DOHH2 (cell line): ENCODE data around the gene XCL1.

Experiments used
- H3F3A ChIP-seq: fragments of 200-600 bp; sonication (generic), shearing (Covaris generic); 2 replicates; pipeline ENCODE4 v1.6.0; 2016; ENCODE audit warnings: antibody characterized with exemption, mild to moderate bottlenecking; ENCODE audit not compliant: control insufficient read depth, insufficient read depth
- H3K27ac ChIP-seq: fragments of 200-600 bp; sonication (generic); 2 replicates; pipeline ENCODE4 v1.5.1; 2014; ENCODE audit warnings: low read depth, mild to moderate bottlenecking, low read length, moderate library complexity
- H3K27me3 ChIP-seq: fragments of 200-600 bp; sonication (generic); 2 replicates; pipeline ENCODE4 v1.6.1; 2014; ENCODE audit warnings: mild to moderate bottlenecking, low read length, mixed read lengths; ENCODE audit not compliant: control insufficient read depth
- H3K36me3 ChIP-seq: fragments of 200-600 bp; sonication (generic); 2 replicates; pipeline ENCODE4 v1.6.1; 2014; ENCODE audit warnings: mild to moderate bottlenecking, low read length, moderate library complexity, mixed read lengths; ENCODE audit not compliant: control insufficient read depth
- H3K4me1 ChIP-seq: fragments of 200-600 bp; sonication (generic); 2 replicates; pipeline ENCODE4 v1.6.1; 2014; ENCODE audit warnings: mild to moderate bottlenecking, low read length, mixed read lengths; ENCODE audit not compliant: control insufficient read depth
- H3K4me2 ChIP-seq: fragments of 200-600 bp; sonication (generic); 2 replicates; pipeline ENCODE4 v1.6.0; 2014; ENCODE audit warnings: mild to moderate bottlenecking, low read length, moderate library complexity
- H3K4me3 ChIP-seq: fragments of 200-600 bp; sonication (generic); 2 replicates; pipeline ENCODE4 v1.5.1; 2014; ENCODE audit warnings: mild to moderate bottlenecking, low read length, mixed read lengths
- H3K79me2 ChIP-seq: fragments of 200-600 bp; sonication (generic); 2 replicates; pipeline ENCODE4 v1.6.1; 2014; ENCODE audit warnings: mild to moderate bottlenecking, low read length, mixed read lengths; ENCODE audit not compliant: control insufficient read depth
- H3K9me2 ChIP-seq: fragments of 200-600 bp; sonication (generic); replicated peaks from 2 replicates; pipeline ENCODE4 v1.6.1; 2014; ENCODE audit warnings: mild to moderate bottlenecking, low read length, mixed read lengths; ENCODE audit not compliant: control insufficient read depth
- H3K9me3 ChIP-seq: fragments of 200-600 bp; sonication (generic); 2 replicates; pipeline ENCODE4 v1.6.1; 2014; ENCODE audit warnings: antibody characterized with exemption, low read length, mixed read lengths; ENCODE audit not compliant: control insufficient read depth, insufficient read depth
- H4K20me1 ChIP-seq: fragments of 200-600 bp; sonication (generic); 2 replicates; pipeline ENCODE4 v1.6.0; 2014; ENCODE audit warnings: low read depth, mild to moderate bottlenecking, antibody characterized with exemption, low read length, moderate library complexity; ENCODE audit not compliant: control insufficient read depth, insufficient read depth
- EZH2phosphoT487 ChIP-seq: fragments of 200-600 bp; sonication (generic); IDR thresholded peaks from 2 replicates; pipeline ENCODE4 v1.6.1; 2017; ENCODE audit warnings: borderline replicate concordance, mild to moderate bottlenecking, antibody characterized with exemption, low read length, moderate library complexity, mixed read lengths
- TF ChIP-seq, protein P1 (sequence below): fragments of 200-600 bp; sonication (generic); IDR thresholded peaks from one replicate; pipeline ENCODE4 v1.5.1; 2014; ENCODE audit warnings: antibody characterized with exemption, mild to moderate bottlenecking, low read depth, low read length; ENCODE audit not compliant: poor library complexity, severe bottlenecking

XCL1 gene

DNA sequence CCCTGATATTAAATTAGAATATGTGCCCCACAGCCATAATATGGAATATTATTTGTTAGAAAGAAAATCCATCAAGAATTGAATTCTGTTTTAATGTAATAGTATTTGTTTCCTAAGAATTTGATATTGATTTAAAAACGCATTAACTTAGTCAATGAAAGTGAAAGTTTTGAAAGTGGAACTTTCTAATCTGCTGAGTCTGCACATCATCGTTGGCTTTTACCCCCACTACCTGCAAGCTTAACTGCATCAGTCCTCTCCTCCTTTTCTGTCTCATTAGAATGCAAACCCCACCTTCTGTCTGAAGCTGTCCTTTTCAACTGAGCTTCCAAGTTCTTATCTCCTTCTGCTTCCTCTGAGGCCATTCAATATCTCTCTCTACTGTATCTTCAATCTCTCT lies 42.5 kb downstream of the XCL1 start:
- Histone ChIP-seq H3K4me1 (no peaks in the 10 kb centered on the region), H3K27ac (no peak overlapping the region), H3F3A (no peaks in the 10 kb centered on the region), H3K27me3 (no peaks in the 10 kb centered on the region), H3K79me2 (no peaks in the 10 kb centered on the region), H3K9me3 (no peaks in the 10 kb centered on the region), H3K9me2 (no peaks in the 10 kb centered on the region), H3K4me3 (no peak overlapping the region), H3K4me2 (no peak overlapping the region), H4K20me1 (no peaks in the 10 kb centered on the region), H3K36me3 (no peaks in the 10 kb centered on the region)
- TF ChIP-seq, protein P1, sequence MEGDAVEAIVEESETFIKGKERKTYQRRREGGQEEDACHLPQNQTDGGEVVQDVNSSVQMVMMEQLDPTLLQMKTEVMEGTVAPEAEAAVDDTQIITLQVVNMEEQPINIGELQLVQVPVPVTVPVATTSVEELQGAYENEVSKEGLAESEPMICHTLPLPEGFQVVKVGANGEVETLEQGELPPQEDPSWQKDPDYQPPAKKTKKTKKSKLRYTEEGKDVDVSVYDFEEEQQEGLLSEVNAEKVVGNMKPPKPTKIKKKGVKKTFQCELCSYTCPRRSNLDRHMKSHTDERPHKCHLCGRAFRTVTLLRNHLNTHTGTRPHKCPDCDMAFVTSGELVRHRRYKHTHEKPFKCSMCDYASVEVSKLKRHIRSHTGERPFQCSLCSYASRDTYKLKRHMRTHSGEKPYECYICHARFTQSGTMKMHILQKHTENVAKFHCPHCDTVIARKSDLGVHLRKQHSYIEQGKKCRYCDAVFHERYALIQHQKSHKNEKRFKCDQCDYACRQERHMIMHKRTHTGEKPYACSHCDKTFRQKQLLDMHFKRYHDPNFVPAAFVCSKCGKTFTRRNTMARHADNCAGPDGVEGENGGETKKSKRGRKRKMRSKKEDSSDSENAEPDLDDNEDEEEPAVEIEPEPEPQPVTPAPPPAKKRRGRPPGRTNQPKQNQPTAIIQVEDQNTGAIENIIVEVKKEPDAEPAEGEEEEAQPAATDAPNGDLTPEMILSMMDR = no peak
- TF ChIP-seq EZH2phosphoT487 = no peak

DNA sequence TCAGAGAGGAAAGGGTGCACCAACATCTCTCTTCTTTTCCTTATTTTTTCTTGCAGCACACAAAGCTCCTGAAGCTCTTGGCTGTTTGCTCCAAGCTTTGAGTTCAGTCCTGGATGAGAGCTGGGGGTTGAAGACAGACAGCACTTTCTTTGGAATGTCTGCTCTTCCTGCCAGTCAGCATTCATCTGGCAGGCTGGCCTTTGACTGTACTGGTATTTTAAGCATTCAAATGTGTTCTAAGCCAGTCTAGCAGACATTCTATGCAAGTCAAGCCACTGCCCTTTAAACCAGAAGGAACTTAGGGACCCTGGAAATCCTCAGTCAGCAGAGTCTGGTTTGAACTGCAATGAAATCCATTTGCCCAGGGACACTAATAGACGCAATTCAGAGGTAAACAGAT lies 45.0 kb downstream of the XCL1 start:
- Histone ChIP-seq H3K4me1 (no peaks in the 10 kb centered on the region), H3K27ac (no peak overlapping the region), H3K4me2 (no peak overlapping the region), H3K36me3 (no peaks in the 10 kb centered on the region), H3K4me3 (no peak overlapping the region), H3K9me2 (no peaks in the 10 kb centered on the region), H4K20me1 (no peaks in the 10 kb centered on the region), H3K79me2 (no peaks in the 10 kb centered on the region), H3K27me3 (no peaks in the 10 kb centered on the region), H3K9me3 (no peaks in the 10 kb centered on the region), H3F3A (no peaks in the 10 kb centered on the region)
- TF ChIP-seq EZH2phosphoT487 = no peak
- TF ChIP-seq, protein P1 = no peak

DNA sequence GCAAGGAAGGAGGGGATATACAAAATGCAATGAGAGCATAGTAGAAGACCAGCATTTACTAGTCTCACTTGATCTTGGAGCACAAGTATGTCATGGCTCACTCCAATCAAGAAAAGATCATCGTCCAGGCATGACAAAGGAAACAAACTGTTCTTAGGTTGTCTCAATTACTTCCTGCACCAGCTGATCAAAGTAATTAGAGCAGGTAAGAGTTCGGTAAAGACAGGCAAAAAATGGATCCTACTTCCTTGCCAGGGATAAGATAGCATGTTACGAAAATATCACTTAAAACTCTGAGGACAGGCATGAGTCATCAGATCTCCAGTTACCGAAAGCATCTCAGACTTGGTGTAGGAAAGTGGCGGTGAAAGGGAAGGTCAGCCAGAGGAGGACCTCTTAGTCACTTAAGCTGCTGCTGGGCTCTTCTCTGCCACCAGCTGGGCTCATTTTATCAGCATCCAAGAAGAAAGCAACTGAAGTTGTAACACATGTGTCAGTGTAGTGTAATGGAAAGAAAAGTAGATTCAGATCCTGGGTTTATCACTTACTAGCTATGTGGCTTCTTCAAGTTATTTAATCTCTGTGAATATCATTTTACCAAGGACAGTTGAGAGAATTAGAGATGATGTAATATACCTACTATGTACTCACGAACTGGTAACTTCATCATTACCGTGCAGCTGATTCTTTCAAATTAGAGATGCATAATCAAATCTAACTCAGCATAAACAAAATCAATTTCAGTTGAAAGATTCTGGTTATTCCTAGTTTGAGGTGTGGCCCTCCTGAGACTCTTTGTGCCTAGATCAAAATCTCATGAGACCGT lies 46.8 kb downstream of the XCL1 start:
- Histone ChIP-seq H3K4me2 (no peak overlapping the region), H3K4me1 (no peaks in the 10 kb centered on the region), H3K9me2 (no peaks in the 10 kb centered on the region), H4K20me1 (no peaks in the 10 kb centered on the region), H3K79me2 (no peaks in the 10 kb centered on the region), H3K4me3 (no peak overlapping the region), H3K27ac (no peak overlapping the region), H3K9me3 (no peaks in the 10 kb centered on the region), H3K27me3 (no peaks in the 10 kb centered on the region), H3K36me3 (no peaks in the 10 kb centered on the region), H3F3A (no peaks in the 10 kb centered on the region)
- no peak for TF ChIP-seq EZH2phosphoT487
- TF ChIP-seq, protein P1 = no peak
